SK-N-SH (cell line): Measurements from ENCODE around the gene GJB3. TPM values are rescaled to one million over a fixed set of nuclear protein-coding genes. Genes with fewer than 3 reads are reported as not detected.

Source experiments
- CTCF ChIA-PET: fragments of 300-600, 350-600 bp; formaldehyde crosslinking; extraction: SDS; loops from one replicate; lab custom pipeline; 2021; lab: Yijun Ruan, JAX
- POLR2A ChIA-PET: fragments of 350-600 bp; sonication (Branson Sonifier 250); formaldehyde crosslinking; extraction: SDS; loops from one replicate; lab custom pipeline; 2020; ENCODE audit warnings: antibody characterized with exemption, inconsistent platforms; lab: Yijun Ruan, JAX
- DNase-seq: peaks from one replicate; pipeline ENCODE4 v3.0.0; 2012
- H2AFZ ChIP-seq: fragments of 200-600 bp; sonication (generic); 2 replicates; pipeline ENCODE4 v1.8.1; 2016; ENCODE audit warnings: antibody characterized with exemption, mild to moderate bottlenecking, low read depth
- H3F3A ChIP-seq: fragments of 200-600 bp; sonication (generic); replicated peaks from 2 replicates; pipeline ENCODE3; 2016; ENCODE audit warnings: antibody characterized with exemption, mild to moderate bottlenecking; ENCODE audit not compliant: insufficient read depth
- H3K27ac ChIP-seq, 2 experiments: fragments of 200-500 bp in 1 of 2; fragments of 200-600 bp in 1 of 2; sonication (Bioruptor generic) in 1 of 2; sonication (generic), shearing (Covaris generic) in 1 of 2; 2 replicates each; pipeline versions ENCODE4 v1.5.1 to v1.6.1; 2014 to 2016; ENCODE audit warnings: low read depth in 2 of 2, inconsistent platforms in 1 of 2, low read length in 1 of 2, mild to moderate bottlenecking in 1 of 2, mixed read lengths in 1 of 2
- H3K27me3 ChIP-seq: fragments of 200-600 bp; sonication (generic), shearing (Covaris generic); 2 replicates; pipeline ENCODE4 v1.6.1; 2016; ENCODE audit warnings: mixed run types; ENCODE audit not compliant: insufficient read depth
- H3K36me3 ChIP-seq, 2 experiments: fragments of 200-500 bp in 1 of 2; fragments of 200-600 bp in 1 of 2; sonication (Bioruptor generic) in 1 of 2; sonication (generic) in 1 of 2; replicated peaks in 1 of 2; 2 replicates each; pipeline versions ENCODE3 to v1.5.1; 2014 to 2016; ENCODE audit warnings: low read length in 1 of 2, mild to moderate bottlenecking in 1 of 2; ENCODE audit not compliant: insufficient read depth in 2 of 2, control insufficient read depth in 1 of 2
- H3K4me1 ChIP-seq, 2 experiments: fragments of 200-500 bp in 1 of 2; fragments of 200-600 bp in 1 of 2; sonication (Bioruptor generic) in 1 of 2; sonication (generic), shearing (Covaris generic) in 1 of 2; 2 replicates each; pipeline versions ENCODE4 v1.5.1 to v1.6.1; 2014 to 2016; ENCODE audit warnings: low read depth in 1 of 2, low read length in 1 of 2, mixed run types in 1 of 2; ENCODE audit not compliant: insufficient read depth in 2 of 2, control insufficient read depth in 1 of 2
- H3K4me2 ChIP-seq: fragments of 200-600 bp; sonication (generic), shearing (Covaris generic); 2 replicates; pipeline ENCODE4 v1.6.1; 2017; ENCODE audit warnings: mixed run types
- H3K4me3 ChIP-seq, 2 experiments: fragments of 200-500 bp in 1 of 2; fragments of 200-600 bp in 1 of 2; sonication (Bioruptor generic) in 1 of 2; sonication (generic), shearing (Covaris generic) in 1 of 2; 2 replicates each; pipeline versions ENCODE4 v1.5.1 to v1.8.1; 2014 to 2016; ENCODE audit warnings: low read depth in 2 of 2, inconsistent platforms in 1 of 2, low read length in 1 of 2, mild to moderate bottlenecking in 1 of 2, mixed read lengths in 1 of 2, moderate library complexity in 1 of 2
- H3K79me2 ChIP-seq: fragments of 200-600 bp; sonication (generic); 2 replicates; pipeline ENCODE4 v1.8.1; 2017; ENCODE audit warnings: mild to moderate bottlenecking; ENCODE audit not compliant: insufficient read depth
- H3K9ac ChIP-seq: fragments of 200-600 bp; sonication (generic); 2 replicates; pipeline ENCODE4 v1.6.1; 2017; ENCODE audit warnings: mixed run types
- H3K9me2 ChIP-seq: fragments of 200-600 bp; sonication (generic); 2 replicates; pipeline ENCODE4 v1.6.1; 2017; ENCODE audit warnings: mixed run types
- H3K9me3 ChIP-seq: fragments of 200-600 bp; sonication (generic); 2 replicates; pipeline ENCODE4 v1.6.1; 2017; ENCODE audit warnings: mixed run types, mild to moderate bottlenecking, moderate library complexity
- H4K20me1 ChIP-seq: fragments of 200-600 bp; sonication (generic); 2 replicates; pipeline ENCODE4 v1.6.1; 2017; ENCODE audit warnings: mild to moderate bottlenecking, mixed run types; ENCODE audit not compliant: insufficient read depth
- CTCF ChIP-seq: fragments of 200-600 bp; sonication (generic); IDR thresholded peaks from 2 replicates; pipeline ENCODE4 v1.6.1; 2017; ENCODE audit warnings: antibody characterized with exemption, mild to moderate bottlenecking, moderate library complexity
- FOSL2 ChIP-seq: IDR thresholded peaks from 2 replicates; pipeline ENCODE4 v1.4.0; 2012; ENCODE audit warnings: low read depth, mild to moderate bottlenecking, moderate library complexity, borderline replicate concordance
- GATA2 ChIP-seq: sonication (generic); formaldehyde crosslinking; IDR thresholded peaks from 2 replicates; pipeline ENCODE4 v1.5.0; 2020; ENCODE audit warnings: mild to moderate bottlenecking, missing genetic modification reagents
- JUND ChIP-seq: IDR thresholded peaks from 2 replicates; pipeline ENCODE4 v1.4.0; 2012
- MAX ChIP-seq: IDR thresholded peaks from 2 replicates; pipeline ENCODE4 v1.4.0; 2012; ENCODE audit warnings: low read depth
- MEF2A ChIP-seq: IDR thresholded peaks from 2 replicates; pipeline ENCODE4 v1.4.0; 2012; ENCODE audit warnings: low read depth, borderline replicate concordance
- MXI1 ChIP-seq: IDR thresholded peaks from 2 replicates; pipeline ENCODE4 v1.6.1; 2012; ENCODE audit warnings: mild to moderate bottlenecking, low read depth, low read length, improper control_type of control experiment
- NRF1 ChIP-seq: IDR thresholded peaks from 2 replicates; pipeline ENCODE4 v1.6.1; 2012; ENCODE audit warnings: low read depth, mild to moderate bottlenecking, low read length
- POLR2AphosphoS5 ChIP-seq: IDR thresholded peaks from 2 replicates; pipeline ENCODE4 v1.6.1; 2012; ENCODE audit warnings: low read depth, low read length
- REST ChIP-seq: IDR thresholded peaks from 2 replicates; pipeline ENCODE4 v1.6.1; 2012; ENCODE audit warnings: mild to moderate bottlenecking, low read depth, low read length, moderate library complexity
- SIN3A ChIP-seq: IDR thresholded peaks from 2 replicates; pipeline ENCODE4 v1.6.1; 2012; ENCODE audit warnings: low read depth, mild to moderate bottlenecking, low read length, moderate library complexity, borderline replicate concordance
- TEAD4 ChIP-seq: IDR thresholded peaks from 2 replicates; pipeline ENCODE4 v1.4.0; 2012; ENCODE audit warnings: mild to moderate bottlenecking, borderline replicate concordance; ENCODE audit not compliant: insufficient read depth
- USF2 ChIP-seq: fragments of 150-350 bp; IDR thresholded peaks from 2 replicates; pipeline ENCODE4 v1.6.1; 2017; ENCODE audit warnings: antibody characterized with exemption, low read length, low read depth, borderline replicate concordance
- WGBS: methylation state at CpG from one replicate; pipeline ENCODE4 v1.1.6; 2017; ENCODE audit warnings: low lambda C conversion rate; 5-methylcytosine and 5-hydroxymethylcytosine counted together
- polyA plus RNA-seq, 3 experiments: library from polyadenylated mRNA; depleted of rRNA; stranded (reverse); fragments of >200 nt; gene quantifications; 2 replicates each; pipeline ENCODE4 v1.2.3, GENCODE V29; 2012

GJB3 gene
- polyA plus RNA-seq, 1 of the 3 experiments (the other 2 are of a cell fraction), result not detected

GRCh38 chr1:34827341-34827941, 46.4 kb downstream of the GJB3 start (continued):
- TF ChIP-seq NRF1, result no peak
- no peak for TF ChIP-seq JUND

GRCh38 chr1:34828611-34829010, 47.6 kb downstream of the GJB3 start:
- Histone ChIP-seq H3K9ac (no peak overlapping the region), H3K27ac (no peak overlapping the region), H4K20me1 (no peaks in the 10 kb centered on the region), H3K9me2 (no peaks in the 10 kb centered on the region), H3K4me3 (no peak overlapping the region), H3K36me3 (no peaks in the 10 kb centered on the region), H3K79me2 (no peaks in the 10 kb centered on the region), H3K27me3 (no peaks in the 10 kb centered on the region), H3K4me1 (peaks cover 0 to 45% of the 10 kb centered on the region in 2 experiments; a peak in 2 of 4 replicates), H3K4me2 (no peak overlapping the region), H2AFZ (no peak overlapping the region), H3F3A (no peaks in the 10 kb centered on the region), H3K9me3 (no peaks in the 10 kb centered on the region)
- ChIA-PET POLR2A (no interaction called here), CTCF (interaction anchor here (3.4 to 6.4 kb wide), 2 partner anchors 24 to 42 kb away, joined by 17 to 52 read pairs; no protein-coding TSS in a partner anchor)
- no peak for DNase-seq
- no peak for TF ChIP-seq MAX
- TF ChIP-seq POLR2AphosphoS5, result no peak
- TF ChIP-seq TEAD4, result no peak
- TF ChIP-seq GATA2 (CRISPR knock-in tag), result no peak
- TF ChIP-seq FOSL2, result no peak
- TF ChIP-seq MXI1, result no peak
- no peak for TF ChIP-seq MEF2A
- no peak for TF ChIP-seq CTCF
- TF ChIP-seq USF2, result no peak
- no peak for TF ChIP-seq REST
- TF ChIP-seq SIN3A, result no peak
- WGBS, result 39% methylated on average over 2 of the region's 2 CpGs
